ENCODE data around the gene MRPS34.
A peak's percentile ranks its signal among the peaks of the same experiment; 100 is the strongest.

MRPS34 gene

GRCh38 chr16:1794221-1794871, 21.4 kb upstream of the MRPS34 start:
- DNase-seq = no peak

- no peak for DNase-seq
Measured at GRCh38 chr16:1793578-1794220, 20.8 kb upstream of the MRPS34 start, which contains the start of gene IGFALS. Gene IGFALS (minus strand): TSS chr16:1793705. CDS start chr16:1793652, 53 bp downstream.

- no peak for DNase-seq
Measured at GRCh38 chr16:1792836-1793577, 20.1 kb upstream of the MRPS34 start.

GRCh38 chr16:1791943-1792812, 19.2 kb upstream of the MRPS34 start:
- no peak for DNase-seq

GRCh38 chr16:1791256-1791942, 18.5 kb upstream of the MRPS34 start:
- DNase-seq = no peak

- no peak for DNase-seq
Measured at GRCh38 chr16:1790611-1791255, 17.8 kb upstream of the MRPS34 start.

GRCh38 chr16:1790261-1790610, 17.3 kb upstream of the MRPS34 start:
- no peak for DNase-seq

- DNase-seq = no peak
Measured at GRCh38 chr16:1789643-1790045, 16.7 kb upstream of the MRPS34 start.

GRCh38 chr16:1788708-1789100, 15.8 kb upstream of the MRPS34 start:
- no peak for DNase-seq

GRCh38 chr16:1788095-1788707, 15.3 kb upstream of the MRPS34 start:
- DNase-seq = no peak

- no peak for DNase-seq
Measured at GRCh38 chr16:1787322-1788094, 14.6 kb upstream of the MRPS34 start.

GRCh38 chr16:1787056-1787321, 14.1 kb upstream of the MRPS34 start:
- no peak for DNase-seq

GRCh38 chr16:1786242-1787055, 13.5 kb upstream of the MRPS34 start:
- DNase-seq = no peak

GRCh38 chr16:1785846-1786170, 12.9 kb upstream of the MRPS34 start:
- DNase-seq = no peak

GRCh38 chr16:1784977-1785845, 12.3 kb upstream of the MRPS34 start:
- no peak for DNase-seq

GRCh38 chr16:1782408-1783264, 9.7 kb upstream of the MRPS34 start, which contains the start of the genes NUBP2 and SPSB3:
Gene NUBP2 (plus strand): TSS chr16:1782960. CDS start chr16:1783021, 61 bp downstream.
Gene SPSB3 (minus strand): TSS chr16:1782571. CDS start chr16:1781483, 1,088 bp downstream.
- peak; percentile 95 for DNase-seq

- DNase-seq = no peak
Measured at GRCh38 chr16:1781758-1782407, 8.9 kb upstream of the MRPS34 start.

All from activated gamma-delta T cell (primary cell).